Measurements from ENCODE around the gene KIAA0825.

The KIAA0825 gene

GRCh38 chr5:94508461-94509148, 109.8 kb downstream of the KIAA0825 start:
- DNase-seq, result no peak

DNA sequence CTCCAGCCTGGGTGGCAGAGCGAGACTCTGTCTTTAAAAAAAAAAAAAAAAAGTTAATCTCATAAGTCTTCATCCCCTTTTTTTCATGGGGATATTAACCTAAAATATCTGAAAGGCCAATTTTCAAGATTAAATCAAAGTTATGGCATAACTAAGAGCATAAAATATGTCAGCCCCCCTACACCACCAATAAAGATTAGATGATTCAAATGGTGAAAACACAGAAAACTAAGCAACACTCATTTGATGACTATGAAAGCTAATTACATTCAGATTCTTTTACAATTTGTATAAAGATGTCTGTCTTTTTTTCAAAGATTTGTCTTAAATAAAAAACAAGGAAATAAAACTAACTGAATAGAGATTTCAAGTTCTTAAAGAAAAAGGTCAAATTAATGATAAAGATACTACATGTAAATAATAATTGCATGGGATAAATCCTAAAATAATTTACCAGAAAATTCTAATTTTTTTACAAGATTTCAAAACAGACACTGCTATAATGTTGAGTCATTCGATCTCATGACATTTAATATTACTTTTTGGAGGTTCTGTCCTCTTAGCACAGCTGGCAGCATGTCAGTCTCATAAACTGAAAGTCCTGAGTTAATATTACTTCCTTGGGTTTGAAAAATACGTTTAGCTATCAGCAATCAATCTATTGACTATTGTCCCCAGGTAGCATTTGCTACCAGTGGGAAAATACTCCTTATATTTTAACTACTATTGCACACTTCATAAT, 112.9 kb downstream of the KIAA0825 start:
- no peak for DNase-seq

- no peak for DNase-seq
Measured at GRCh38 chr5:94503677-94504076, 114.7 kb downstream of the KIAA0825 start.

DNA sequence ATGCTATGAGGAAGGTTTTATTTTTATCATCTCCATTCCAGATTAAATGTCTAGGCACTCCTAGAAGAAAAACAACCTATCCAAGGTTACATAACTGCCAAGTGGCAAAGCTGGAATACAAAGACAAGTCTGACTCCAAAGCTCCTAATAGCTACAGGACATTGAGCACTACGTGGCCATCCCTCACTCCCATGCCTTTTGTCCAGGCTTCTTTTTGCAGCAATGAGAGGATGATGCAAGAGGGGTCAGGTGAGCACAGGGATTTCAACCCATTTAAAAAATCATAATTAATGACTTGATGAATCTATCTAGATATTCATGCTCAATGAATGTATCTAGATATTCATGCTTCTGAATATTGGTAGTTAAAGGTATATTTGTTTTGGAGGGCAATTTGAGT, 117.0 kb downstream of the KIAA0825 start:
- no peak for DNase-seq

DNA sequence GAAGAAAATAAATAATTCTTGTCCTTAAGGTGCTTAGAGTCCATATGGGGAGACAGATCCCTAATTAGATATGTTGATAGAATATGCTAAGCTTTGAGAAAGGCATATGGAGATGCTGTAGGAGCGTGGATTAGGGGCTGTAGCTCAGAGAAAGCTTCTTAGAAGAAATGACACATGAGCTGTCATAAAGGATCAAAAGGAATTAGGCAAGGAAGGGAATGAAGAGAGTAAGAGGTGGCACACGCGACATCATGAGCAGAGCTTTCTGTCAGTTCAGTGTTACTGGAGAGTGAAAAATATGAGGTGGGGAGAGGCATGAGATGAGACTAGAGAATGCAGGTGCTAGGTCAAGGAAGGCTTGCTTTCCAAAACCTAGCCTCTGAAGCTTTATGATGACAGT, 118.6 kb downstream of the KIAA0825 start:
- DNase-seq, result no peak

GRCh38 chr5:94498199-94498598, 120.2 kb downstream of the KIAA0825 start:
- DNase-seq, result no peak

DNA sequence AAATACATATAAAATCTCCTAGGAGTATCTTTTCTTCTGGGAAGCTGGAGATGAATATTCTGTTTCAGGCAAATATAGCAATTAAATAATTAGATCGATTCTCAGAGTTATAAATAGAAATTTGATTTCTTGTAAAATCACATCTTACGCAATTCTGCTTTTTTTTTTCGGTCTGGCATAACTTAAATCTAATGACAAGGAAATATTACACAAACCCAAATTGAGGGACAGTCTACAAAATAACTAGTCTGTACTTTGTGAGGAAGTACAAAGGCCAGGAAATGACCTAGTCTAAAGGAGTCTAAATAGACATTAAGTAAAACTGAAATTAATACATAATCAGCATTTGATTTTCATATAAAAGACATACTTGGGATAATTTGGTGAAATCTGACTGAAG, 133.3 kb downstream of the KIAA0825 start:
- DNase-seq, result no peak

DNA sequence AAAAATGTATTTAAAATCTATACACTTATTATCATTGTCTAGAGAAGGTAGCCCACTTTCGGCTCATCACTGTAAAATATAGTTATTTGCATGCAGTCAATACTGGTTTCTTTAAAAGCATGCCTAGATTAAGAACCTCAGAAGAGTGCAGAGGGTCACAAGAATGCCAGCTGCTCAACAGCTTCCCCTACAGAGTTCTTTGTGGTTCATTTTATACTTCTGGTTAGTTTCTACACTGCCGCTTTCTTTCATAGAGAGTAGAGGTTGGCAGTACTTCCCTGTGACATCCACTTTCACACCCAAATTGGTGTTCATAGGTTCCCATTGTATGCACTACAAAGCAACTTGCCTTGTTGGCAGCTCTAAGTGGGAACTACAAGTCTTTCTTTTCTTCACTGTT, 137.3 kb downstream of the KIAA0825 start:
- peak; percentile 4 for DNase-seq

DNA sequence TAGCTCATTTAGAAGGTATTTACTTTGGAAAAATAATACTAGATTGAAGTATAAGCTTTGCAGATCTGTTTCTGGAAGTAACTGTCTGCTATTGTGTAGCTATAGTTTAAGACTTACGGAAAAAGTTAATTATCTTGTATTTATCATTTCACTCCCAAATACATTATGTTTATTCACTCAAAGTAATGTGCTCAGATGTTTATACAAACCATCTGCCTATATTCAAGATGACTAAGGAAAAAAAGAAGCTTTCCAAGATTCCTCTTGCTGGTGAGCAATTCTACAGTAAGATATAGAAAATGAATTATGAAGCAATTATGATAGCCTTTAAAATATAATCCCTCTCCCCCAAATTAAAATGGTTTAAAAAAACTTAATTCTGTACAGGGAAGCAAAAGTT, 137.9 kb downstream of the KIAA0825 start:
- no peak for DNase-seq

DNA sequence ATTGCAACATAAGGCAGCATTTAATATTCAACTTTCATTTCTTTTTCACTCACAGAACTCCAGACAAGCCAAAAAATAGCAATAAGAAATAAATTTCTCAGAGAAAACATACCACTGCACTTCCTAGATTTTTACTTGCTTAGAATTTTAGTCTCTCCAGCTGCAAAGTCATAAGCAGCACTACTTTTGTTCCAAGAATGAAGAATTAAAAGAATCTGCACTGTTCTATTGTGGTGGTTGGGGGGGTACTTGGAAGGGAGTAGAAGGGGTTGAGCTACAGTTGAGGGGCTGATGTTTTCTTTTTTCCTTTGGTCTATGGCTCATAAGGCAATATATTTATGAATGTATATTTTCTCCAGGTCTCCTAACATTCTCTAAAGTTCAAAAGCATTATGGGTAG, 144.5 kb downstream of the KIAA0825 start:
- no peak for DNase-seq

- no peak for DNase-seq
Measured at GRCh38 chr5:94471521-94471920, 146.9 kb downstream of the KIAA0825 start.

DNA sequence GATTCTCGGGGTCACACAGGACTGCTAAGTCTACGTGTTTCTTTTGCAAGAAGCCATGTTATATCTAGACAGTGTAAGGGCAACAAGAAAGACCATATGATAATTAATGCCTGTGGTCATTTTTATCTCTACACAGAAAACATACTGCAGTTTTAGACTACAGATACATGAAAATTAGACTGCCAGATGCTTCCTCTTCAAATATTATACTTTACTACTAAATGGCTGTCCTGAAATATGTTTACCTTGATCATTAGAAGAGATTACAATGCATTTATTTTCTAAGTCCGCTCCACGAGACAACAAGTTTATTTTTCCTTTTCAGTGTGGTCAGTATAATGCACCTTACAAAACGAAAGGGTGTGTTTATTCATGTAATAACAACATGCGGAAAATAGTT, 147.6 kb downstream of the KIAA0825 start:
- no peak for DNase-seq

DNA sequence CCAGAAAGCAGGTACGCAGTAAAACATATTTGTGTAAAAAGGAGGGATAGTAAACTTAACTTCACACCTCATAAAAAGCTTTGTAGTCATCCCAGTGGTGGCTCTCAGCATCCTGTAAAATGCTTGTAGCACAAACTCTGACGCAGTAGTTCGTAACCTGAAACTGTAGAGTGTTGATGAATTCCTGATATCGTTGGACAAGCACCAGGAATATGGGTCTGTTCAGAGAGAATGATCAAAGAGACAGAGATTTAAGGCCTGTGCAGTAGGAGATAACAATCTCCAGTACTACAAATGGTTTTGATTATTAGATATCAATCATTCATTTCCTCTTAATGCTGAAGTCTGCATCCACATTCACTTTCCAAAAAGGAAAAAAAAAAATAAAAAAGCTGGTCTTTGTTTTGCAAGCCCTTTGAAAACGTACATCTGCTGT, 148.5 kb downstream of the KIAA0825 start:
- no peak for DNase-seq

DNA sequence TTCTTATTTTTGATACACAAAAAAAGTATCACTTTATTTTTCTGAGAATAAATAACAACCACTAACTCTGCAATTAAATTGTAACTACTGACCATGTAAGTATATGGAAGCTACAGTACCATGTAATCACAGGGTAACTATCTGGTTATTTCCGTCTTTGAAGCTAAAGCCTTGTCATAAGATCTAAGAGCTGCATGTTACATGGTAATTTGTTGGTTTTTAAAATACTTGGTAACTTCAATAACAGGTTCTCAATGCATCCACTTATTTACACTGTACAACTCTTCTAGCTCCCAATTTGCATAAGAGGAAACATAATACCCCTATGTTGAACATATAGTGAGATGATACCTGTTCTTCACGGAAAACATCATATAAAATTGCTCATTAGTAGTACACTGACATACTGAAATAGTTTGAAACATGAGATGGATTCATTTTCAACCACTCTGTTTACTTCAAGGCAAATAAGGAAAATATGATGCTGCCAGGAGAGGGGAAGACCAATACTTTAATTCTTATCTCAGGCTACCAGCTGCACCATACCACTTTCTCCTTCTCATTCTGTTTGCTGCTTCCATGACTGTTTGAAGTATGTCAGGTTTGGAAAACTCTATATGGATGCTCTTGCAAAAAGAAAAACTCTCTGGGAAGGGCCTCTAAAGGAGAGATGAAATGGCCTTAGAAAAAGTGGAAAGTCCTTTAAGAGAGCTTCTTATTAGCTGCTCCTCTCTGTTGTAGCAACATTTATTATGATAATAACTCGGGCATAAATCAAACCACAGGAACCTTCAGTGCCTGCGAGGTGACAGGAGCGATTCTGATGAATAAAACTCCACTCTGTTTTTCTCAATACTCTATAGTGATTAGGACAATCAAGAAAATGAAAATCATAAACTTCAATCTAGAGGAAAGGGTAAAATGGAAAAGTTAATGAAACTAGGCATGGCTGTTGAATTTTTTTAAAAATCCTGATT, 150.2 kb downstream of the KIAA0825 start:
- DNase-seq, result no peak

- no peak for DNase-seq
Measured at GRCh38 chr5:94467346-94467953, 151.0 kb downstream of the KIAA0825 start.

- no peak for DNase-seq
Measured at GRCh38 chr5:94463739-94464138, 154.7 kb downstream of the KIAA0825 start.

DNA sequence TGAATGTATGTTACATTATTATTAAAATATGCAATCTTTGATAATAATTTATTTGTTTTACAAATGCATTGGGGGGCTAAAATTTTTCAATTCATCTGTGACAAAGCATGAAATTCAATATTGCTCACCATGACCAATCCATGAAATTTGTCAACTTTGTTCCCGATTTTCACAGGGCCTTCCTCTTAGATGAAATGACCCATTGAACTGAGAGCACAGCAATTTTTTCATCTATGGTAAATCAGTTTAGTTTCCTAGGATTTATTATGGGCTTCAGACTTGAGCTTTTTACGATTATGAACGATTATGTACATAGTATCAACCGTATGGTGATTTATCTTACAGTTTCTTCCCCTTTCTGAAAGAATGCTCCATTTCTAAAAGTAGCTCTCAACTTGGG, 157.3 kb downstream of the KIAA0825 start:
- no peak for DNase-seq

GRCh38 chr5:94459915-94460314, 158.5 kb downstream of the KIAA0825 start:
- DNase-seq, result no peak

- no peak for DNase-seq
Measured at GRCh38 chr5:94457788-94458187, 160.6 kb downstream of the KIAA0825 start.

GRCh38 chr5:94445726-94446125, 172.7 kb downstream of the KIAA0825 start:
- DNase-seq, result no peak

- DNase-seq, result no peak
Measured at GRCh38 chr5:94442991-94443390, 175.4 kb downstream of the KIAA0825 start.

DNA sequence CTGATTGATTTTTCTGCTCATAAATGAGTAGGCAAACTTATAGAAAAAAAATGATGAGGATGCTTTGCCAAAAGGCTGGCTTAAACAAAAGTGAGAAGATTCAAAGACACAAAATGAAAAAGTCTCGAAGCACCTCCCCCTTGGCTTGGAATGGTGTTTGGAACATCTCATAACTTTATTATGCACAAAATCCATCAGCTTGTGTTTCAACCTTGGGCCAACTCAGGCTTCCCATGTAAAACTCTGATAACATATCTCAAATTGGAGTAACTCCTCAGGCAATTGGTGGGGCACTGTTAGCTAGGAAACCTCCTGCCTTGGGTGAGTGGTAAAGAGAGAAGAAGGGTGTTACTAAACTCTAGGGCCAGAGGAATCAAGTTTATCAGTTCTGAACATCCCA, 176.3 kb downstream of the KIAA0825 start:
- no peak for DNase-seq

GRCh38 chr5:94440015-94440414, 178.4 kb downstream of the KIAA0825 start:
- DNase-seq, result no peak

All from GDM1 (cell line).